ENCODE results near the gene MPND.

Gene MPND

DNA sequence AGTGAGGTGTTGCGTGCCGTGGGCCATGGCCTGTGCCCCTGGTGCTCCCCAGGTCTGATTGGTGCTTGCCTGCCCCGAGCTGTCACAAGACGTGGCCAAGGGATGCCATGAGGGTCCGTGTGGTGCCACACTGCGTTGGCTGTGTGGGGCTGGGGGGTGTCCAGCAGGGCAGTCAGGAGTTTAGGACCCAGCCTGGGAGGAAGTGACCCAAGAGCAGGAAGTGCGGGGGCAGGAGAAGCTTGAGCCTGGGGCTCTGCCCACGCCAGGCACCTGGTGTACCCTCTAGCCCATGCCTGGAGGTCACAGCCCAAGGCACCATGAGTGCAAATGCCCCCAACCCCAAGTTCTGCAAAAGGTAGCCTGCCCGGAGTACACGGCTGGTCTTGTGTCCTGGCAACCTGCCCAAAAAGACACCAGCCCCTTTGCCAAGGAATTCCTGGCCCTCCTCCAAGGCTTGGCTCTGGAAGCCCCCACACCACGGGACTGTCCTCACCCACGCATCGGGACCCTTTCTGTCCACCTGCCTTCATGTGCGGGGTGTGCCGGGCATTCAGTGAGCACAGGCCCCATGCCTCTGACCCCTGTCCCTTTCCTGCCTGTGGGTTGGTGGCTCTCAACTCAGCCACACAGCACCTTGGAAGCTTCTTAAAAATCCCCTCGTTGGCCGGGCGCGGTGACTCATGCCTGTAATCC lies 24.9 kb downstream of the MPND start:
- DNase-seq: no peak

DNA sequence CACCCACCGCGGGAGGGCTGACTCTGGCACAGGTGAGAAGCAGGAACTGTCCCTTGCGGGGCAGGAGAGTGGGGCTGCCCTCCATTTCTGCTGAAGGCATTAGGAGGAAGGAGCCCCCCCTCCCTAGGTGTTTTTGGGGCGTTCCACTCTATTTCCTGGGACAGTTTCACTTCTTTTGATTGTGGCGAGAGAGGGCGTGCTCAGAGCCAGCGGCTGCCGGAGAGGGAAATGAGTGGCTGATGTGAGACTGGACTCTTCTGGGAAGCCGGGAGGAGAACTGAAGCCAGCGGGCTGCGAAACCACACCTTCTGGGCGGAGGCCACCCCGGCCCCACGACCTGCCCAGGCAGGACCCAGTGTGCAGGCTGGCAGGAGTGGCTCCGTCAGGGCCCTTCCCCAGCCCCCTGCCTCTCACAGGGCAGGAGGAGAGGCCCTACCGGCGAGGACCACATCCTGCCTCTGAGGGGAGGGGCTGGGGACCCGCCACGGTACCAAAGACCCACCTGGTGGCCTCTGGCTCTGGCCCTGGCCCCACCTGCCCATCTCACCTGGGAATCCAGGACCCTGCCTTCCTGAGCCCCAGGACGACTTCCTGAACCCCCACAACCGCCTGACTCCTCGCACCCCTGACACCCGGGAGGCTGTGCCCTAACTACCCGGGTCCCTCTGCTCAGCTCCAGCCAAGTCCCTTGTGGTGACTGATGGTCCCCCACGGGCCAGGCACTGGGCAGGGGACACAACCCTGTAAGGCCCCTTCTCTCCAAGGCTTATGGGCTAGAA lies 25.9 kb downstream of the MPND start:
- no peak for DNase-seq

DNA sequence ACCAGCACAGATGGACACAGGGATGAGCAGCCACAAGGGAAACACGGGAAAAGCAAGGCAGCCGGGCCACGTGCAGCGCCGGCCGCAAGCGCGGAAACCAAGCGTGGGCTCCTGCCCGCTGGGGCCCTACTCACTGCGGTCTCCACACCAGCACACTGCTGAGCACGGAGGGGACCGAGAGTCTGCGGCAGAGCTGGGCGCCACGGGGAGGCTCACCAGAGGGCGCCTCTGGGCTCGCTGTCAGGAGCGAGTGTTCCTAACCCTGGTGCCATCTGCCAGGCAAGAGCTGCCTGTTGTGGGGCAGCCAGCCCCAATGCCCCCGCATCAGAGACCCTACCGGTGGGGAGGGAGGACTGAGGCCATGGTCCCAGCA lies 26.5 kb downstream of the MPND start:
- no peak for DNase-seq

DNA sequence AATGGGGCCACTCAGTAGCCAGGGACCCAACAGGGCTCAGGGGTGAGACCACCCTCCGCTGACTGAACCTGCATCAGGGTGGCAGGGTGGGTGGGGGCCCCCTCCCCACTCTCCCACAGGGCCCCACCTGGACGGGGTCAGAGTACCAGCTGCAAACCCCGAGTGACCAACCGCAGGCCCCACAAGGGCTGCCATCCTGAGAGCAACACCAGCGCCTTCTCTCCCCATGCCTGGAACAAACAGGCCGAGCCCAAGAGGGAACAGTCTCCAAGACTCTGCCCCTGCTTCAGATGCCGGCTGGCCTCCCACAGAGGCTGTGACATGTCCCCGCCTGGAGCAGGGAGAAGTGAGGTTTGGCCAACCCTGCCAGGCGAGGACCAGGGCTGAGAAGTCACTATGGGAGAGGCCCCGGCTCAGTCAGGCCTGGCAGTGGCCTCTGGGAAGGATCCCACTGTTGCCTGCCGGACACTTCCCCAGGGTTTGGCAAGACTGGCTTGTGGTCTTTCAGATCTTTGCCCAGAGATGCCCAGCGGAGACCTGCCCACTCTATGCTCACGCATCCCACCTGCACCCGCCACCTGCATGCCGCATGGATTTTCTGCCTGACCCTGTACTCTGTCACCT lies 27.2 kb downstream of the MPND start:
- no peak for DNase-seq

DNA sequence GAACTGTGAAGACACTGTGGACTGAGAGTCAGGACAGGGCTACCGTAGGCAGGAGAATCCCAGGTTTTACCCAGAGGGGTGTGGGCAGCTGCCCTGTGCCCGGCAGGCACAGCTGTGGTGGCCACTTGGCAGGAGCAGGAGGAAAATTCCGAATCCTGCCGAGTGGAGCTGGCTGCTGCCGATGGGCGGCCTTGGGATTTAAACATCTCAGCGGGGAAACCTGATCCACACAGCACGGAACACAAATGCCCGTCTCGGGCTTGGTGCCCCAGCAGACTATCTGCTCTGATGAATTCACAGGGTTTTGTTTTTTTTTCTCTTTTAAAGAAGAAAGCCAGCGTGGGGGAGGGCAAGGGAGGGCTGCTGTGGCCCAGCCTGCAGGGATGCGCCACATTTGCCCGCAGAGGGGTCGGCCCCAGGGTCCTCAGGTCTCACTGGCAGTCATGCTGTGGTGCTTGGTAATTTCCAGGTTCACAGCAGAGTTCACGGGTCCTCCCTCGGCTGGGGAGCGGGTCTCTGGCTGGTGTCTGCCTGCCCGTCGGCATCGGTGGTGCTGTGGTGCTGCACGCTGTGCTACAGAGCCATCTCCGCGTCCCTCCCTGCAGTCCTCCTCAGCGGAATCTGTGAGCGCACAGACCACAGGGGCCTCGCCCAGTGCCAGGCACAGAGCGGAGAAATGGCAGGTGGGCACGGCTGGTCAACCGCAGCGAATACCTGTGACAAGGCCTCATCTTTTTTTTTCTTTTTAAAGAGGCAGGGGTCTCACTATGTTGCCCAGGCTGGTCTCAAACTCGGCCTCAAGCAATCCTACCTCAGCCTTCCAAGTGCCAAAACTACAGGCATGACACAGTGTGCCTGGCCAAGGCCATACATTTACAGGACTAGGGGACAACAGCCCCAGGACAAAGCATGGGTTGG lies 28.1 kb downstream of the MPND start:
- DNase-seq: no peak

DNA sequence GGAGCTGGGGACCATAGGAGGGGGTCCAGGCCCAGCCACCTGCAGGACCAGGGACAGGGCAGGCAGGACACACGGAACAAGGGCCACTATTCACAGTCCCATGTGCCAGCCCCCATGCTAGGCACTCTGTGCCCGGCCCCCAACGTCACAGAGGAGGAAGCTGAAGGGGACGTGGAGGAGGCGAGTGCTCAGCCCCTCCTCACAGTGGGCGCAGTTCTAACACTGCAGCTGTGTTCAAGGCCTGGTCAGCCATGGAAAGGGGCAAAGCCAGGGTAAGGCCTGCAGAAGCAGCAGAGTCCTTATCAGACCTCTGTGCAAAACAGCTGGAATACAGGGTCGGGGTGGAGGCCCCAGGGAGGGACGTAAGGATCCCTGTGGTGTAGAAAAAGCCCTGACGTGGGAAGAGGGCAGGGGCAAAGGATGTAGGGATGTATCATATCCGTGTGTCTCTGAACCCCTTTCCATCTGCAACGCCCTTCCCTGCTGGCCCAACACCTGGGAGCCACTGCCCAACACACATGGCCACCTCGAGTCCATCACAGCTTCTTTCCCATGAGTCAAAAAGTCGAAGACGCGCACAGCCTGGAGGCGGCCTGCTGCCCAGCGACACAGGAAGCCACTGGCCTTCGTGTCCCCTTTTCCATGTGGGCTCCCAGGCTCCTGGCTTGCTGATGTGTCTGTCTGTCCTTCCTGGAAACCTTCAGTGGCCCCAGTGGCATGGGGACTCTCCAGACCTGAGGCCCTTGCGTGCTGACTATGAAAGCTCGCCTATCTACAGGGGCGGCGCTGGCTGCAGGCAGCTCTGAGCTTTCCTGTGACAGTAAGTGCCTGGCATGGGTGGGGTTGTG lies 29.0 kb downstream of the MPND start:
- DNase-seq: no peak

DNA sequence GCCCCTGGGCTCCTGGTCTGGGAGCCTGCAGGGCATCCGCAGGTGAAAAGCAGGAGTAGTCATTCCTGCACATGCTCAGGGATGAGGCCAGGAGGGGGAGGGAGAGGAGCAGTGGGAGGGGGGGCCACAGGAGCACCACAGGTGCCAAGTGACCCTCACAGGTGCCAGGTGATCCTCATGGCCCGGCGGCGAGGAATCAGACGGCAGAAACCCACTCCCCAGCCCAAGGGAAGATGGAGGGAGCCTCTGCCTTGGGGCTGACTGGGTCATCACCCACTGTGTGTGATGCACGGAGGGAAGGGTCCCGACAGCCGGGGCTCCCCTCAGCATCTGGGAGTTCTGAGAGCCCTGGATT lies 29.6 kb downstream of the MPND start:
- no peak for DNase-seq

DNA sequence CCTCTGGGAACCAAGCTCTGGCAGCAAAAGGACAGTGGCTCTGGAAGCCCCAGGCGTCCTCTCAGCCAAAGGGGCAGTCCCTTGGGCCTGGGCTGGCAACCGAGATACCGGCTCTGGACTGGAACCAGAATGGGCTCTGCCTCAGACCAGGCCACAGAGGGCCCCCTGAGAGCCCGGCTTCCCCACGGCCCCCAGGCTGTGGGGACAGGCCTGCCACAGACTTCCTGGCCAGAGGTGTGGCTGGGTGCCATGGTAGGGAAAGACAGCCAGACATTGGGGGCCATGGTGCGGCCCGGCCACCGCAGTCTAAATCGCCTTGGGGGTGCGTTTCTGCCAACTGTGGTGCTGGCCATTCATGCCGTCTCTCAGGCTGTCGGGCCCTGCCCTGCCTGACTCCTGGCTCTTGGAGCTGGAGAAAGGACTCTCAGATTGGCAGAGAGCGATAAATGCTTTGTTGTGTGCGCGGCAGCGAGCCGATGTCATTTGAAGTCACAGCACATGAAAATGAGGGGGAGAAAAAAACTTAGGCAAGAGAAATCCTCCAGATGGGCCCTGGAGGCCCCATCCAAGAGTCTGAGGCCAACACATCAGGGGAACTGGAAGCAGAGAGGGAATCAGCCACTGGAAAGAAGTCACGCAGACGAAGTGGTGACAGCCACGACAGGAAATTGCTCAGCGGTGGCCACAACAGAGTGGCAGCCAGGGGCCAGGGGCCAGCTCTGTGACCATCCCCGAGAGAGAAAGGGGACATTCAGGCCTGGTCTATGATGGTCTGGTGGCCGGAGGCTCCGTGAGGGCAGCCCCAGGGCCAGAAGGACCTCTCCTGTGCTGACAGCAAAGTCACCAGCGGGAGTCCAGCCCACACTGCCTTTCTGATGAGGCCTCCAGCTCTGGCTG lies 30.5 kb downstream of the MPND start:
- DNase-seq: no peak

DNA sequence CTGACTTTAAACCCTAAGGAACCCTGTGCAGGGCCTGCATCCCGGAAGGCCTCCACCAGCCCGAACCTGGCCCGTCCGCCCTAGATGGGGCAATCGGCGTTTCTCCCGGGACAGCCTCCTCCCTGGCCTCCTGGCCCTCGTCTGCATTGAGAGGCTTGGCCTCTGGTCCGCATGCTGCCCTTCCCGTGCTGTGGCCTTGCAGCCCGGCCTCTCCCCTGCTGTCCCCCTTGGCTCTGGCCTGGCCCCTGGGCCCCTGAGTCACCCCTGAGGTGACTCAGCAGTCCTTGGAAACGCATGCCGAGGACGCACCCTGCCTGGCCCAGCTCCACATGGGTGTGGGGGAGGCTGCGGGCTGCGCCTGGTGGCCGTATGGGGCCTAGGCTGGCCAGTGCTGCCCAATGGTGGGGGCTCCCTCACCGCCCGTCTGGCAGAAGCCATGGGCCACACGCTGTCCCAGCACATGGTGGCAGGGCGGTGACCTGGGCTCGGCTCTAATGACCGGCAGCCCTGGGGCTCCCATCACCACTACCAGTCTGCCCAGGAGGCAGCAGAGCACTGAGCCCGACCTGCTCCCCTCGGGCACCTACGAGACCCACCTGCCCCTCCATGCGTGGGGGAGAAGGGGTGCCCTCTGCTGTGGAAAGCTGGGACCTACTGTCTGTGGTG lies 31.3 kb downstream of the MPND start:
- no peak for DNase-seq

DNA sequence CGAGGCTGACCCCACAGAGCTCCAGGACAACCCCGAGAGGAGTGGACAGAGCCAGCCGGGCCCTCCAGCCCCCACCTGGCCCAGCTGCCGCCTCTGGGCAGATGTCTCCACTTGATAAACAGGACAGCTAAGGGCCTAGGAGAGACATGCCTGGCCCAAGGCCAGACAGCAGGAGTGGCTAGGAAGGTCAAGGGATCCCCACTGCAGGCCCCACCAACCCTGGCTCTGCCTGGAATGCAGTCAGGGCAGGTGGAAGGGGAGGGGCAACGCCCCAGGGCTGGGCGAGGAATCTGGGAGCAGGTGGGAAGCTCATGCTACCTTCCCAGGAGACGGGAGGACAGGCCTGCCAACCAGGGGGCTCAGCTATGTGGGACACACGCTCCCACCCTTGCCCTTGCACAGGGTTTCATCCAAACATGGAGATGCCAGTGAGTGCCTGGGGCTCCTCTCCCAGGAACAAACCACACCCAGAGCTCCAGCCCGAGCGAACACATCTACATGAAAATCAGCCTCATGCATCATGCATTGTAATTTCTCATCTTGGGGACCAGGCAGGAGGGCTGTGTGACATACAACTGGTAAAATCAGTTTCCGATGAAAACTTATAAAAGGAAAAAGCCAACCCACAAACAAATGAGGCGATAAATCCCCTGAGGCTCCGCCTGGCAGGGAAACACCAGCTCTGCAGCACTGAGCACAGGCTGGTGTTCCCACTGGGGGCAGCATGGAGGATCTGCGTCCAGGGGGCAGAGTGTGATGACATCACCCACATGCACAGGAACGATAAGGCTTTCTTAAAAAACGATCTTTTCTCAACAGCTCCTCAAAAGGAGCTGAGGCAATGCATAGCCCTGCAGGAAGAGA lies 32.0 kb downstream of the MPND start:
- no peak for DNase-seq

DNA sequence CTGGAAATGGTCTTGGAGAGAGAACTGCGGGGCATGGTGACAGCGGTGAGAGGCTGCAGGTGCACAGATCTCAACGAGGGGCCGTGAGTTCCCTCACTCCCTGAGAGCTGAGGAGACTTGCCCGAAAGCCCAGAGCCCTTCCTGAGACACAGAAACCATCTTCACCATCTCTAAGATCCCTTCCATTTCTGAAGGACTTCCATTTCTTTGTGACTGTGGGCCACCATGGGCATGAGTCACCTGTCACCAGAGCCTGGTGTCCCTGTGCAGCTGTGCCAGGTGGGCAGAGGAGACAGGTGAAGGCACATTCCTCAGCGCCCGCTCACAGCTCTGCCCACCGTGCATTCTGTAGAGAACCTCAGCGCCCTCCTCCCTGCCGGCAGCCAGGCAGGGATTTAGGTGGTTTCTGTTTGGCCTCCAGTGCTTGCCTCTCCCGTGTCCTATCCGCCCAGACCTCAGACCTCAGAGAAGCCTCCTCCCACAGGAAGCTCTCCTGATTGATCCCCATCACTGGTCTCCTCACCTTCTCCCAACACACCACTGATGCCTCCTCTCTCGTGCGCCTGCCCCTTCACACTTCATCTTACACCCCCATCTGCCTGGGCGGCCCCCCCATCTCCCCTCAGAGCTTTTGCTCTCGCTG lies 32.8 kb downstream of the MPND start:
- DNase-seq: no peak

DNA sequence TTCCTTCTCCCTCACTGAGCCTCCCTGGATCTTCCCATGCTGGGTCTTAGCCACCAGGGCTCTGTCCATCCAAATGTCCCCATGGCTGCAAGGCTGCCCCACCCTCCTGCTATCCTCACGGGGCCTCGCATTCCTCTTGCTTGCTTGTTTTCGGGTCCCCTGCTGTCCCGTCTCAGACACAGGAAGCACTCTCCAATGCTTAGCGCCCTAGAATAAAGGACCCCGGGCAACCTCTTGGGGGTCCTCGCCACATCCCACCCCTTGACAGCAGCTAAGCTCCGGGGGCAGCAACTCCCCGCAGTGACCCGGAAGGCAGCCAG lies 33.3 kb downstream of the MPND start:
- DNase-seq: no peak

DNA sequence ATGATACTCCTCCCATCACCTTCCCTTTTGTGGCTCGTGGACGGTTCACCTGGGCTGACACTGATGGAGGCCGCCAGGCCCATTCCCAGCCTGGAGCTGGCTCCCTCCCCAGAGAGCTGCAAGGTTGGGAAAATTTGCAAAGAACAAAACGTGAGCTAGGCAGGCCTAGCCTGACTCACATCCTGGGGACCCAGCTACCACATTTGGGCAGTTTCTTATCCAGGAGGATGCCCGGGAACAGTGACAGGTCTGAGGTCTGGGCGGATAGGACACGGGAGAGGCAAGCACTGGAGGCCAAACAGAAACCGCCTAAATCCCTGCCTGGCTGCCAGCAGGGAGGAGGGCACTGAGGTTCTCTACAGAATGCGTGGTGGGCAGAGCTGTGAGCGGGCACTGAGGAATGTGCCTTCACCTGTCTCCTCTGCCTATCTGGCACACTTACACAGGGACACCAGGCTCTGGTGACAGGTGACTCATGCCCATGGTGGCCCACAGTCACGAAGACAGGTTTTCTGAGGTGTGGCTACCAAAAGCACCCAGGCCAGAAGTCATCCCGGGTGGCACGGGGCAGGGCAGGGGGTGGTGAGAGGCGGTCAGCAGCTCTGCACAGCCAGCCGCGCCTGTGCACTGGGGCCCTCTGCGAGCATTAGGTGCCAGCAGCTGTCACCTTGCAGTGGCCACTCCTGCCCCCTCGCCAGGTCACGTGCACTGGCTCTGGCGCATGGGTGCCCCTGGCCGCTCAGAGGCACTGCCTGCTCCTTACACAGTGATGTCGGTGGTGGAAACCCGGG lies 33.8 kb downstream of the MPND start:
- no peak for DNase-seq

DNA sequence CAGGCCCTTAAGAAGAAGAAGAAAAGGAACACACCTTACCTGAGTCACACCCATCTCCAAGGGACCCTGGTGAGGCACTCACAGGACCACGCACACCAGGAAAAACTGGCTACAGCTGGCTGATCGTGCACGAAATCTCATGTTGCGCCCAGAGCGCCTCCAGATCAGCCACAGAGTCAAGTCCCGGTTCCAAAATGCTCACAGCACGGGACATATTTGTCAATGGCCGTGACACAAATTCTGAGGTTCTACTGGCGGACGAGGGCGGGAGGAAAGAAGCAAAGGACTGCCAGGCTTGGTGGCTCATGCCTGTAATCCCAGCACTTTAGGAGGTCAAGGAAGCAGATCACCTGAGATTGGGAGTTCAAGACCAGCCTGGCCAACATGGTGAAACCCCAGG lies 35.5 kb downstream of the MPND start:
- no peak for DNase-seq

DNA sequence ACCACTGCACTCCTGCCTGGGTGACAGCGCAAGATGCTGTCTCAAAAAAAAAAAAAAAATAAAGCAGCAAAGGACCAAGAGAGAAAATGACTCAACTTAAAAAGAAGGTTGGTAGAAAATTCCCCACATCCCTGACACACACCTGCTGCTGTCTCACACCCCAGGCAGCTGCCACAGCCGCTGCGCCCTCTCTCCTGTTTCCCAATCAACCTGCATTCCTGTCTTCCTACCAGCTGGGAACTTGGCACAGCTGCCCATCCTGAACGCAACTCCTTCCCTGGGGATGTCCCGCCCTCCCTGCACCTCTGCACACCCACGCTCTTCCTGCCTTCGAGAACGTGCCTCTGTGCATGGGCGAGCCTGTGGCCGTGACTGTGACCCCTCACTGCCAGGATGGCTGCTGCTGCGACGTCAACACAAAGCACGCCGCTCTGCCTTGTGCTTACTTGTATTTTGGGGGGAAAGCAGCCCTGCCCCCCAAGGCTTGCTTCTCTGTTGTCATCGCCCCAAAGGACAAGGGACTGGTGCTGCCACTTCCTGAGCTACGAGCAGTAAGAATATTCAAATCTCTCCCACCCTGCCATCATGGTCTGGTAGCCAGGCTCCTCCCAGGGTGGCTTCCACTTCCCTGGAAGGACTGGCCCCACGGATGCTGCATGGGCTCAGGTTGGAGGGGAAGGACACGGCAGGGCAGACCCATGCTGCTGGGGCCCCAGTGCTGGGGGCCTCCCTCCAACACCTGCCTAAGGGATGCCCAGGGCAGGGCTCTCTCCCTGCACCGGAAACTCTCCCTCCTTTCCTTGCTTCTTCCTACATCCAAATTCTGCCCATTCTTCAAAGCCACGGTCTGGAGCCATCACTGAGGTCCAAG lies 36.3 kb downstream of the MPND start:
- DNase-seq: no peak

DNA sequence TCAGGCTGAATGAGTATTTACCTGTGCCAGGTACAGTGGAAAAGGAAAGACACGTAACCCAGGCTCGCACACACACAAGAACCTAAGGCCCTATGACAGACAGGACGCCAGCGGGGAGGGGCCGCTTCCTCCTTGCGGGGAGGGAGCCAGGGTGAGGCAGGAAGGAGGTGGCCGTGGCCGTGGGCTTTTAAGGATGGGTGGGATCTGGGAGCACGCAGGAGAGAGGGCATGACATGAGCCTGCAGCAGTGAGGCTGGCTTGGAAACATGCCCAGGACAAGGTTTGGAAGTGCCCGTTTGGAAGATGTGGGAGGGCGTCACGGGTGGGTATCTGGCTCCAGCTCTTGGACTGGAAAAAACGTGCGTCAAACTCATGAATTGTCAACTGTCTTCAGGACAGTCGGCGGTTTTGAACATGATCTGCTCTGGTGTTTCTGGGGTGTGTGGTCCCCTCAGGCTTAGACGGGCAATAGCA lies 36.9 kb downstream of the MPND start:
- DNase-seq: no peak

Measured in SIG-M5 (cell line).